Keratinocyte (primary cell): Measurements from ENCODE around the gene SCNN1B. TPM values are rescaled to one million over a fixed set of nuclear protein-coding genes. Genes with fewer than 3 reads are reported as not detected.

ENCODE experiments used
- DNase-seq: peaks from one replicate; pipeline ENCODE4 v3.0.0-alpha.2; 2011; ENCODE audit warnings: low read depth, missing footprints, low spot score
- FAIRE-seq: peaks from 2 replicates; lab custom pipeline; 2011; peaks lifted over from hg19 to GRCh38; lab: Jason Lieb, UNC
- H2AFZ ChIP-seq: 2 replicates; pipeline ENCODE4 v1.6.0; 2012; ENCODE audit warnings: low read length, control low read depth, inconsistent platforms; ENCODE audit not compliant: control insufficient read depth
- H3K27ac ChIP-seq: 2 replicates; pipeline ENCODE4 v1.5.1; 2011; ENCODE audit warnings: low read length; ENCODE audit not compliant: control insufficient read depth, insufficient read depth
- H3K27me3 ChIP-seq: 3 replicates; pipeline ENCODE4 v1.6.0; 2011; ENCODE audit warnings: low read length; ENCODE audit not compliant: control insufficient read depth, insufficient read depth; ENCODE audit errors: extremely low read depth
- H3K36me3 ChIP-seq, 2 experiments: 2 replicates in 1 of 2; 3 replicates in 1 of 2; pipeline ENCODE4 v1.5.1; 2011; ENCODE audit warnings: low read length in 2 of 2, mild to moderate bottlenecking in 1 of 2; ENCODE audit not compliant: control insufficient read depth in 2 of 2, insufficient read depth in 2 of 2; ENCODE audit errors: extremely low read depth in 1 of 2
- H3K4me1 ChIP-seq: 3 replicates; pipeline ENCODE4 v1.5.1; 2011; ENCODE audit warnings: low read length; ENCODE audit not compliant: control insufficient read depth, insufficient read depth; ENCODE audit errors: extremely low read depth
- H3K4me2 ChIP-seq: 3 replicates; pipeline ENCODE4 v1.6.0; 2011; ENCODE audit warnings: low read depth, low read length; ENCODE audit not compliant: control insufficient read depth, insufficient read depth; ENCODE audit errors: extremely low read depth
- H3K4me3 ChIP-seq, 3 experiments: fragments of 200-600 bp in 1 of 3; sonication (generic) in 1 of 3; 2 replicates in 2 of 3; 3 replicates in 1 of 3; pipeline ENCODE4 v1.5.1; 2011 to 2016; ENCODE audit warnings: low read length in 3 of 3, mild to moderate bottlenecking in 3 of 3, control low read depth in 2 of 3, inconsistent platforms in 1 of 3, low read depth in 1 of 3, mixed read lengths in 1 of 3, mixed run types in 1 of 3, moderate library complexity in 1 of 3; ENCODE audit not compliant: control insufficient read depth in 2 of 3, insufficient read depth in 2 of 3; ENCODE audit errors: extremely low read depth in 1 of 3
- H3K79me2 ChIP-seq: 2 replicates; pipeline ENCODE4 v1.6.0; 2012; ENCODE audit warnings: low read length; ENCODE audit not compliant: control insufficient read depth, insufficient read depth
- H3K9ac ChIP-seq: 3 replicates; pipeline ENCODE4 v1.6.0; 2011; ENCODE audit warnings: low read length; ENCODE audit not compliant: control insufficient read depth, insufficient read depth; ENCODE audit errors: extremely low read depth
- H3K9me1 ChIP-seq: 3 replicates; pipeline ENCODE4 v1.6.0; 2011; ENCODE audit warnings: low read length; ENCODE audit not compliant: control insufficient read depth, insufficient read depth; ENCODE audit errors: extremely low read depth
- H3K9me3 ChIP-seq: 2 replicates; pipeline ENCODE4 v1.5.1; 2012; ENCODE audit warnings: low read depth, low read length; ENCODE audit not compliant: control insufficient read depth
- H4K20me1 ChIP-seq: 3 replicates; pipeline ENCODE4 v1.6.0; 2011; ENCODE audit warnings: low read length; ENCODE audit not compliant: control insufficient read depth, insufficient read depth; ENCODE audit errors: extremely low read depth
- EZH2 ChIP-seq: IDR thresholded peaks from one replicate; pipeline ENCODE4 v1.6.1; 2012; ENCODE audit warnings: inconsistent platforms, mild to moderate bottlenecking, low read length, moderate library complexity
- dilution Hi-C: fragments of 300-500 bp; cut with MboI; formaldehyde crosslinking; loops from one replicate; pipeline ENCODE4 v1.7.0; 2020; ENCODE audit warnings: low sequenced_read_pairs; ENCODE audit not compliant: extremely low pct_ligation_motif_present
- polyA plus RNA-seq, 5 experiments: library from polyadenylated mRNA; depleted of rRNA in 3 of 5; stranded (reverse) in 3 of 5; stranded (forward) in 1 of 5; unstranded in 1 of 5; fragments of >200 nt; gene quantifications; 1 replicate in 1 of 5; 2 replicates in 3 of 5; 3 replicates in 1 of 5; pipeline versions ENCODE4 v1.2.1 to v1.2.3, GENCODE V29; 2011 to 2012; ENCODE audit warnings: missing spikeins in 2 of 5, low read depth in 1 of 5, low replicate concordance in 1 of 5
- TF ChIP-seq, protein P1 (sequence below), 3 experiments: IDR thresholded peaks in 1 of 3; conservative IDR thresholded peaks in 1 of 3; optimal IDR thresholded peaks in 1 of 3; 2 replicates in 2 of 3; 3 replicates in 1 of 3; pipeline versions ENCODE3 to v1.5.1; 2011; ENCODE audit warnings: low read length in 3 of 3, mild to moderate bottlenecking in 3 of 3, moderate library complexity in 2 of 3, control low read depth in 1 of 3, inconsistent platforms in 1 of 3; ENCODE audit not compliant: insufficient read depth in 2 of 3; ENCODE audit errors: extremely low read depth in 1 of 3

Gene SCNN1B
- polyA plus RNA-seq, 1 donor (not counting 4 experiments of a cell fraction or from before 2014, with no cell fraction given), result 0.92 TPM

DNA sequence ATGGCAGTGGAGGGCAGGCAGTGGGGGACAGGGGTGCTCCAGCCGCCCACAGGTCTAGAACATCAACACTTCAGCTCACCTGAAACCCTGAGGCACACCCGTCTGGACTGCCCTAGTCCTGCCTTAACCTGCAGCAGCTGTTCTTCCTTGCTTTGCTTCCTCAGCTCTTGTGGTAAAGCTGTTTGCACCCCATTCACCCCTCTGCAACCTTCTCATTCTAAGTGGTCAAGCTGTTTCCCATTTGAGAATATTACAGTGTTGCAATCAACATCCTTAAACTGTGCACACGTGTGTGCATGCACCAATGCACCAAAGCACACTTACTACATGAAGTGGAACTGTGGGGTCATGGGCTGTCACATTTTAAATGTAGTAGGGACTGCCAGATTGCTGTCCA, 32.4 kb downstream of the SCNN1B start:
- no peaks in the 10 kb centered on the region for H3K79me2 ChIP-seq
- TF ChIP-seq EZH2, result no peak
- TF ChIP-seq, protein P1, sequence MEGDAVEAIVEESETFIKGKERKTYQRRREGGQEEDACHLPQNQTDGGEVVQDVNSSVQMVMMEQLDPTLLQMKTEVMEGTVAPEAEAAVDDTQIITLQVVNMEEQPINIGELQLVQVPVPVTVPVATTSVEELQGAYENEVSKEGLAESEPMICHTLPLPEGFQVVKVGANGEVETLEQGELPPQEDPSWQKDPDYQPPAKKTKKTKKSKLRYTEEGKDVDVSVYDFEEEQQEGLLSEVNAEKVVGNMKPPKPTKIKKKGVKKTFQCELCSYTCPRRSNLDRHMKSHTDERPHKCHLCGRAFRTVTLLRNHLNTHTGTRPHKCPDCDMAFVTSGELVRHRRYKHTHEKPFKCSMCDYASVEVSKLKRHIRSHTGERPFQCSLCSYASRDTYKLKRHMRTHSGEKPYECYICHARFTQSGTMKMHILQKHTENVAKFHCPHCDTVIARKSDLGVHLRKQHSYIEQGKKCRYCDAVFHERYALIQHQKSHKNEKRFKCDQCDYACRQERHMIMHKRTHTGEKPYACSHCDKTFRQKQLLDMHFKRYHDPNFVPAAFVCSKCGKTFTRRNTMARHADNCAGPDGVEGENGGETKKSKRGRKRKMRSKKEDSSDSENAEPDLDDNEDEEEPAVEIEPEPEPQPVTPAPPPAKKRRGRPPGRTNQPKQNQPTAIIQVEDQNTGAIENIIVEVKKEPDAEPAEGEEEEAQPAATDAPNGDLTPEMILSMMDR (optimal IDR thresholded peaks at IDR 0.05 in 1 of 3, IDR thresholded peaks at IDR 0.05 in 1 of 3, conservative IDR thresholded peaks at IDR 0.05 in 1 of 3; ENCODE audit: extremely low read depth in 1 of 3, insufficient read depth in 2 of 3, low read length in 3 of 3), result no peak
- no peak overlapping the region for H3K4me3 ChIP-seq
- H3K27ac ChIP-seq, result no peak overlapping the region
- no peaks in the 10 kb centered on the region for H3K9me1 ChIP-seq
- dilution Hi-C loops, result no loop called here
- no peaks in the 10 kb centered on the region for H3K9me3 ChIP-seq
- H3K27me3 ChIP-seq, result no peaks in the 10 kb centered on the region
- H2AFZ ChIP-seq, result no peak overlapping the region
- no peaks in the 10 kb centered on the region for H4K20me1 ChIP-seq
- DNase-seq (no peak), FAIRE-seq (no peak)
- no peak overlapping the region for H3K4me2 ChIP-seq
- H3K9ac ChIP-seq, result no peak overlapping the region
- no peaks in the 10 kb centered on the region for H3K4me1 ChIP-seq
- H3K36me3 ChIP-seq, result no peaks in the 10 kb centered on the region

DNA sequence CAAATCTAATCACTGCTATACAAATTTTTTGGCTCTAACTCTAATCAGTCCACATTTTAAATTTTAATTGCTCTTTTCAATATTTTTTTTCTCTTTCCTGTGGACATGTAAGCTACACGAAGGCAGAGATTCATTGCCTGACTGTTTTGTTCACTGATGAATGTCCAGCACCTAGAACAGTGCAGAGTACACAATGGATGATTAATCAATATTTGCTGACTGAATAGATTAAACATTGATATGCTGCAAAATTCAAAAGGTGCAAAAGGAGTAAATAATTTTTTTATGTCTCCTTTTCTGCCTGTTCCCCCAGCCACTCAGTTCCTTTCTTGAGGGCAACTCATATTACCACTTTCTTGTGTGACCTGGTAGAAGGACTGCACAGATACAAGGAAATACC, 32.8 kb downstream of the SCNN1B start:
- no peak for FAIRE-seq
- Histone ChIP-seq H3K27me3 (no peaks in the 10 kb centered on the region), H3K9ac (no peak overlapping the region), H3K4me2 (no peak overlapping the region), H3K4me1 (no peaks in the 10 kb centered on the region), H3K36me3 (no peaks in the 10 kb centered on the region), H4K20me1 (no peaks in the 10 kb centered on the region), H3K9me1 (no peaks in the 10 kb centered on the region), H3K9me3 (no peaks in the 10 kb centered on the region), H3K4me3 (no peak overlapping the region), H3K27ac (no peak overlapping the region), H2AFZ (no peak overlapping the region), H3K79me2 (no peaks in the 10 kb centered on the region)
- TF ChIP-seq, protein P1 (optimal IDR thresholded peaks at IDR 0.05 in 1 of 3, IDR thresholded peaks at IDR 0.05 in 1 of 3, conservative IDR thresholded peaks at IDR 0.05 in 1 of 3; ENCODE audit: extremely low read depth in 1 of 3, insufficient read depth in 2 of 3, low read length in 3 of 3), result no peak
- TF ChIP-seq EZH2, result no peak
- DNase-seq, result no peak
- dilution Hi-C loops, result no loop called here
